WTC11 (cell line): ENCODE results near the gene SRSF8.

ENCODE experiments used
- ZNF138 ChIP-seq: sonication (generic); formaldehyde crosslinking; conservative IDR thresholded peaks from 2 replicates; pipeline ENCODE4 v1.8.1; 2022; ENCODE audit warnings: mild to moderate bottlenecking, moderate library complexity, missing genetic modification reagents
- TF ChIP-seq, protein P1 (sequence below): fragments of 200-600 bp; IDR thresholded peaks from 2 replicates; pipeline ENCODE4 v1.8.0; 2022; ENCODE audit warnings: antibody characterized with exemption
- TF ChIP-seq, protein P2 (sequence below): sonication (generic); formaldehyde crosslinking; IDR thresholded peaks from 2 replicates; pipeline ENCODE4 v1.8.1; 2023; ENCODE audit warnings: mild to moderate bottlenecking, missing genetic modification reagents, moderate library complexity

DNA sequence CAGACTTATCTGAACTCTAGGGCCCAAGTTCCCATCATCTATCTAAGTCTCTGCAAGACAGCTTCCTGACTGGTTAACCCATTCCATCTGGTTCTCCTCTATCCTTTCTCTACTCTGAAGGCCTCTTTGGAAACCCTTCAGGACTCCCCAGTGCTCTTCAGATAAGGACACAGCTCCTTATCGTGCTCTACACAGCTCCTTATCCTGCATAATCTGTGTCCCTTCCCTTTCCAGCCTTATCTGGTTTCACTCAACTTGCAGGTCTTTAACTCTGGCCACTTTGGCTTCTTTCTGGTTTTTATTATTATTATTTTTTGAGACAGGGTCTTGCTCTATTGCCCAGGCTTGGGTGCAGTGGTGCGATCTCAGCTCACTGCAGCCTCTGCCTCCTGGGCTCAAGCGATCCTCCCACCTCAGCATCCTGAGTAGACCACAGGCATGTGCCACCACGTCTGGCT, 33.5 kb downstream of the SRSF8 start:
- TF ChIP-seq, protein P1, sequence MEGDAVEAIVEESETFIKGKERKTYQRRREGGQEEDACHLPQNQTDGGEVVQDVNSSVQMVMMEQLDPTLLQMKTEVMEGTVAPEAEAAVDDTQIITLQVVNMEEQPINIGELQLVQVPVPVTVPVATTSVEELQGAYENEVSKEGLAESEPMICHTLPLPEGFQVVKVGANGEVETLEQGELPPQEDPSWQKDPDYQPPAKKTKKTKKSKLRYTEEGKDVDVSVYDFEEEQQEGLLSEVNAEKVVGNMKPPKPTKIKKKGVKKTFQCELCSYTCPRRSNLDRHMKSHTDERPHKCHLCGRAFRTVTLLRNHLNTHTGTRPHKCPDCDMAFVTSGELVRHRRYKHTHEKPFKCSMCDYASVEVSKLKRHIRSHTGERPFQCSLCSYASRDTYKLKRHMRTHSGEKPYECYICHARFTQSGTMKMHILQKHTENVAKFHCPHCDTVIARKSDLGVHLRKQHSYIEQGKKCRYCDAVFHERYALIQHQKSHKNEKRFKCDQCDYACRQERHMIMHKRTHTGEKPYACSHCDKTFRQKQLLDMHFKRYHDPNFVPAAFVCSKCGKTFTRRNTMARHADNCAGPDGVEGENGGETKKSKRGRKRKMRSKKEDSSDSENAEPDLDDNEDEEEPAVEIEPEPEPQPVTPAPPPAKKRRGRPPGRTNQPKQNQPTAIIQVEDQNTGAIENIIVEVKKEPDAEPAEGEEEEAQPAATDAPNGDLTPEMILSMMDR = no peak
- no peak for TF ChIP-seq ZNF138 (CRISPR knock-in tag)
- TF ChIP-seq, protein P2, sequence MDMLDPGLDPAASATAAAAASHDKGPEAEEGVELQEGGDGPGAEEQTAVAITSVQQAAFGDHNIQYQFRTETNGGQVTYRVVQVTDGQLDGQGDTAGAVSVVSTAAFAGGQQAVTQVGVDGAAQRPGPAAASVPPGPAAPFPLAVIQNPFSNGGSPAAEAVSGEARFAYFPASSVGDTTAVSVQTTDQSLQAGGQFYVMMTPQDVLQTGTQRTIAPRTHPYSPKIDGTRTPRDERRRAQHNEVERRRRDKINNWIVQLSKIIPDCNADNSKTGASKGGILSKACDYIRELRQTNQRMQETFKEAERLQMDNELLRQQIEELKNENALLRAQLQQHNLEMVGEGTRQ = no peak
